CMK (cell line): ENCODE measurements around the gene MAML2.

ENCODE experiments used
- DNase-seq: peaks from one replicate; pipeline ENCODE4 v3.0.0-alpha.2; 2010; ENCODE audit warnings: low read depth

The MAML2 gene

GRCh38 chr11:96155627-96156378 lies 187.2 kb downstream of the MAML2 start:
- DNase-seq, result no peak

- no peak for DNase-seq
These were observed 188.0 kb downstream of the MAML2 start for GRCh38 chr11:96154802-96155520.

- DNase-seq, result no peak
These were observed 190.4 kb downstream of the MAML2 start for GRCh38 chr11:96152623-96153022.

- DNase-seq, result no peak
These were observed 191.5 kb downstream of the MAML2 start for GRCh38 chr11:96151501-96151900.

- DNase-seq, result no peak
These were observed 192.4 kb downstream of the MAML2 start for GRCh38 chr11:96150609-96151008.

GRCh38 chr11:96149743-96150555 lies 193.0 kb downstream of the MAML2 start:
- DNase-seq, result no peak

- DNase-seq, result no peak
These were observed 195.0 kb downstream of the MAML2 start for GRCh38 chr11:96147906-96148486.

- no peak for DNase-seq
These were observed 195.8 kb downstream of the MAML2 start for GRCh38 chr11:96147186-96147585.

GRCh38 chr11:96146765-96147164 lies 196.2 kb downstream of the MAML2 start:
- DNase-seq, result no peak

GRCh38 chr11:96145163-96145585 lies 197.8 kb downstream of the MAML2 start:
- no peak for DNase-seq

GRCh38 chr11:96144553-96144952 lies 198.4 kb downstream of the MAML2 start:
- DNase-seq, result no peak

- no peak for DNase-seq
These were observed 199.9 kb downstream of the MAML2 start for GRCh38 chr11:96143041-96143521.

GRCh38 chr11:96141626-96142025 lies 201.4 kb downstream of the MAML2 start:
- DNase-seq, result no peak

- no peak for DNase-seq
These were observed 203.3 kb downstream of the MAML2 start for GRCh38 chr11:96139691-96140090.

- DNase-seq, result no peak
These were observed 205.6 kb downstream of the MAML2 start for GRCh38 chr11:96137373-96137772.

GRCh38 chr11:96136613-96137298 lies 206.2 kb downstream of the MAML2 start:
- DNase-seq, result no peak

GRCh38 chr11:96134602-96135001 lies 208.4 kb downstream of the MAML2 start:
- no peak for DNase-seq

- DNase-seq, result no peak
These were observed 210.6 kb downstream of the MAML2 start for GRCh38 chr11:96132437-96132836.

- DNase-seq, result no peak
These were observed 212.9 kb downstream of the MAML2 start for GRCh38 chr11:96130061-96130620.

- DNase-seq, result no peak
These were observed 215.4 kb downstream of the MAML2 start for GRCh38 chr11:96127596-96127959.

- DNase-seq, result no peak
These were observed 215.9 kb downstream of the MAML2 start for GRCh38 chr11:96126917-96127595.
